SK-N-SH treated with all-trans-retinoic acid at 6 μM for 48 hours (cell line): ENCODE results near the gene C1QTNF2.

Experiments
- ARNTL ChIP-seq: fragments of 450-650 bp; formaldehyde crosslinking; IDR thresholded peaks from 2 replicates; pipeline ENCODE4 v1.5.0; 2020; ENCODE audit warnings: low read depth, mild to moderate bottlenecking, moderate library complexity, borderline replicate concordance
- CSDC2 ChIP-seq: fragments of 250-450 bp; sonication (Bioruptor Pico); IDR thresholded peaks from 2 replicates; pipeline ENCODE4 v1.5.0; 2020; ENCODE audit warnings: mild to moderate bottlenecking, moderate library complexity
- ESRRG ChIP-seq: fragments of 250-450 bp; sonication (Bioruptor Pico); IDR thresholded peaks from 2 replicates; pipeline ENCODE4 v1.6.1; 2021; ENCODE audit warnings: mild to moderate bottlenecking
- ISL1 ChIP-seq: fragments of 250-450 bp; sonication (Bioruptor Pico); IDR thresholded peaks from 2 replicates; pipeline ENCODE4 v2.1.2; 2022; ENCODE audit warnings: mild to moderate bottlenecking, moderate library complexity
- OSR1 ChIP-seq: fragments of 250-450 bp; sonication (Bioruptor Pico); IDR thresholded peaks from 2 replicates; pipeline ENCODE4 v1.8.0; 2022; ENCODE audit warnings: moderate library complexity, mild to moderate bottlenecking, inconsistent platforms
- PPARA ChIP-seq: fragments of 250-450 bp; sonication (Bioruptor Pico); IDR thresholded peaks from 2 replicates; pipeline ENCODE4 v1.5.0; 2020; ENCODE audit warnings: mild to moderate bottlenecking, borderline replicate concordance
- RARB ChIP-seq: fragments of 250-450 bp; sonication (Bioruptor Pico); IDR thresholded peaks from 2 replicates; pipeline ENCODE4 v1.8.0; 2021; ENCODE audit warnings: mild to moderate bottlenecking, moderate library complexity
- TCF4 ChIP-seq: fragments of 250-450 bp; sonication (Bioruptor Pico); IDR thresholded peaks from 2 replicates; pipeline ENCODE4 v1.8.0; 2021; ENCODE audit warnings: mild to moderate bottlenecking, moderate library complexity, borderline replicate concordance
- TOX ChIP-seq: fragments of 250-450 bp; sonication (Bioruptor Pico); IDR thresholded peaks from 2 replicates; pipeline ENCODE4 v1.8.0; 2021; ENCODE audit warnings: mild to moderate bottlenecking, moderate library complexity, borderline replicate concordance
- ZFP3 ChIP-seq: fragments of 250-450 bp; sonication (Bioruptor Pico); IDR thresholded peaks from 2 replicates; pipeline ENCODE4 v1.5.0; 2020; ENCODE audit warnings: mild to moderate bottlenecking, moderate library complexity
- ZFP30 ChIP-seq: fragments of 450-650 bp; formaldehyde crosslinking; IDR thresholded peaks from 2 replicates; pipeline ENCODE4 v1.5.0; 2022; ENCODE audit warnings: mild to moderate bottlenecking, moderate library complexity
- ZNF70 ChIP-seq: fragments of 450-650 bp; formaldehyde crosslinking; IDR thresholded peaks from 2 replicates; pipeline ENCODE4 v1.5.0; 2020; ENCODE audit warnings: mild to moderate bottlenecking, moderate library complexity
- TF ChIP-seq, protein P1 (sequence below): fragments of 250-450 bp; sonication (Bioruptor Pico); IDR thresholded peaks from 2 replicates; pipeline ENCODE4 v1.8.0; 2020; ENCODE audit warnings: mild to moderate bottlenecking, moderate library complexity, borderline replicate concordance
- TF ChIP-seq, protein P2 (sequence below): fragments of 250-450 bp; sonication (Bioruptor Pico); IDR thresholded peaks from 2 replicates; pipeline ENCODE4 v1.5.1; 2020; ENCODE audit warnings: low read depth, mild to moderate bottlenecking, moderate library complexity

DNA sequence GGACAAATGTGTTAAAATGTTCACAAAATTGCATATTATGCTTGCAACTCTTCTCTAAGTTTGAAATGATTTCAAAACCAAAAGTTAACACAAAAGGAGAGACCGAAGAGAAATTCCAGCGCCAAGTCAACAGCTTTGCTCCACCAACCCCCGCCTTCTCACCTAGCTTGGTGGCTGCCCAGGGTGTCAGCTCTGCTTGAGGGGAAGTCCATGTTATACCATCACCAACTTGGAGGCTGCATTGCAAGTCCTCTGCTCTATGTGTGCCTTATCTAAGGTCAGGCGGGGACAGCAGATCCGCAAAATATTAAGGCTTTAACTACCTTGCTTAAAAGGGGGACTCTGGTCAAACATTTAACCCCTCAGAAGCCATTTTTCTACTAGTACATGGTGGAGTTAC lies 72.7 kb downstream of the C1QTNF2 start:
- TF ChIP-seq TCF4 (CRISPR knock-in tag) (no peak), ARNTL (CRISPR knock-in tag) (no peak), ZNF70 (CRISPR knock-in tag) (no peak), ISL1 (CRISPR knock-in tag) (no peak), TOX (CRISPR knock-in tag) (no peak), CSDC2 (no peak), ZFP30 (CRISPR knock-in tag) (no peak), RARB (CRISPR knock-in tag) (no peak), OSR1 (CRISPR knock-in tag) (no peak), ESRRG (CRISPR knock-in tag) (no peak), PPARA (CRISPR knock-in tag) (no peak), ZFP3 (CRISPR knock-in tag) (no peak)
- TF ChIP-seq, protein P1, sequence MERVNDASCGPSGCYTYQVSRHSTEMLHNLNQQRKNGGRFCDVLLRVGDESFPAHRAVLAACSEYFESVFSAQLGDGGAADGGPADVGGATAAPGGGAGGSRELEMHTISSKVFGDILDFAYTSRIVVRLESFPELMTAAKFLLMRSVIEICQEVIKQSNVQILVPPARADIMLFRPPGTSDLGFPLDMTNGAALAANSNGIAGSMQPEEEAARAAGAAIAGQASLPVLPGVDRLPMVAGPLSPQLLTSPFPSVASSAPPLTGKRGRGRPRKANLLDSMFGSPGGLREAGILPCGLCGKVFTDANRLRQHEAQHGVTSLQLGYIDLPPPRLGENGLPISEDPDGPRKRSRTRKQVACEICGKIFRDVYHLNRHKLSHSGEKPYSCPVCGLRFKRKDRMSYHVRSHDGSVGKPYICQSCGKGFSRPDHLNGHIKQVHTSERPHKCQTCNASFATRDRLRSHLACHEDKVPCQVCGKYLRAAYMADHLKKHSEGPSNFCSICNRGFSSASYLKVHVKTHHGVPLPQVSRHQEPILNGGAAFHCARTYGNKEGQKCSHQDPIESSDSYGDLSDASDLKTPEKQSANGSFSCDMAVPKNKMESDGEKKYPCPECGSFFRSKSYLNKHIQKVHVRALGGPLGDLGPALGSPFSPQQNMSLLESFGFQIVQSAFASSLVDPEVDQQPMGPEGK: no peak
- TF ChIP-seq, protein P2, sequence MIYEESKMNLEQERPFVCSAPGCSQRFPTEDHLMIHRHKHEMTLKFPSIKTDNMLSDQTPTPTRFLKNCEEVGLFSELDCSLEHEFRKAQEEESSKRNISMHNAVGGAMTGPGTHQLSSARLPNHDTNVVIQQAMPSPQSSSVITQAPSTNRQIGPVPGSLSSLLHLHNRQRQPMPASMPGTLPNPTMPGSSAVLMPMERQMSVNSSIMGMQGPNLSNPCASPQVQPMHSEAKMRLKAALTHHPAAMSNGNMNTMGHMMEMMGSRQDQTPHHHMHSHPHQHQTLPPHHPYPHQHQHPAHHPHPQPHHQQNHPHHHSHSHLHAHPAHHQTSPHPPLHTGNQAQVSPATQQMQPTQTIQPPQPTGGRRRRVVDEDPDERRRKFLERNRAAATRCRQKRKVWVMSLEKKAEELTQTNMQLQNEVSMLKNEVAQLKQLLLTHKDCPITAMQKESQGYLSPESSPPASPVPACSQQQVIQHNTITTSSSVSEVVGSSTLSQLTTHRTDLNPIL (CRISPR knock-in tag): no peak
